Heart right ventricle (tissue), 16 donors: ENCODE data around the gene LRRC17. TPM values are rescaled to one million over a fixed set of nuclear protein-coding genes. Genes with fewer than 3 reads are reported as not detected.

Experiments
- ATAC-seq, 8 donors: fragments of 200-7000 bp; cut with Tn5 transposase; one replicate each; pipeline ENCODE4 v1.9.1; 2020; ENCODE audit warnings: mild to moderate bottlenecking in 8 of 8, moderate library complexity in 8 of 8, moderate number of reproducible peaks in 1 of 8
- DNase-seq, 2 donors: peaks; one replicate each; pipeline ENCODE4 v3.0.0-alpha.2; 2020
- H3K27ac ChIP-seq, 10 donors: fragments of 200-600 bp; sonication (generic) in 2 of 10; one replicate each; pipeline versions ENCODE4 v1.5.0 to v1.8.0; 2020 to 2022; ENCODE audit warnings: mild to moderate bottlenecking in 3 of 10
- H3K27me3 ChIP-seq, 7 donors: fragments of 200-600 bp; one replicate each; pipeline ENCODE4 v1.8.0; 2021 to 2022; ENCODE audit warnings: mild to moderate bottlenecking in 2 of 7
- H3K36me3 ChIP-seq, 9 donors: fragments of 200-600 bp; sonication (generic) in 1 of 9; one replicate each; pipeline versions ENCODE4 v1.5.0 to v1.8.0; 2020 to 2022; ENCODE audit warnings: mild to moderate bottlenecking in 2 of 9
- H3K4me1 ChIP-seq, 9 donors: fragments of 200-600 bp; sonication (generic) in 1 of 9; one replicate each; pipeline versions ENCODE4 v1.5.0 to v1.8.0; 2020 to 2022; ENCODE audit warnings: mild to moderate bottlenecking in 4 of 9
- H3K4me3 ChIP-seq, 10 donors: fragments of 200-600 bp; sonication (generic) in 2 of 10; one replicate each; pipeline versions ENCODE4 v1.5.0 to v1.8.0; 2020 to 2022; ENCODE audit warnings: mild to moderate bottlenecking in 7 of 10, moderate library complexity in 2 of 10
- H3K9me3 ChIP-seq, 11 donors: fragments of 200-600 bp in 10 of 11; sonication (generic) in 2 of 11; one replicate each; pipeline versions ENCODE4 v1.5.0 to v1.8.0; 2013 to 2022; ENCODE audit warnings: mild to moderate bottlenecking in 2 of 11, control low read depth in 1 of 11, moderate library complexity in 1 of 11
- CTCF ChIP-seq, 9 donors: fragments of 200-600 bp; sonication (generic) in 2 of 9; IDR thresholded peaks; one replicate each; pipeline versions ENCODE4 v1.5.0 to v1.8.0; 2021 to 2022; ENCODE audit warnings: antibody characterized with exemption in 9 of 9, mild to moderate bottlenecking in 5 of 9, moderate library complexity in 1 of 9
- WGBS, 2 donors: extraction: QIAGEN DNeasy Blood & Tissue Kit; methylation state at CpG; one replicate each; pipeline ENCODE4 v1.1.7; 2013; ENCODE audit warnings: inconsistent platforms in 1 of 2; 5-methylcytosine and 5-hydroxymethylcytosine counted together
- intact Hi-C, 10 donors: fragments of 100-400 bp; cut with DNase I; formaldehyde crosslinking; loops; one replicate each; pipeline versions ENCODE4 v1.11.1 to v1.14.2; 2022
- polyA plus RNA-seq, 2 donors: library from polyadenylated mRNA; stranded (reverse); fragments of 200-250 nt; gene quantifications; one replicate each; pipeline ENCODE4 v1.2.3, GENCODE V29; 2013
- total RNA-seq, 10 donors: library from RNA; stranded (reverse); fragmentation: NEBNext Ultra II Directional in 3 of 10; extraction: Animal tissue kit (Norgen Biotek cat#: 25700) in 3 of 10; gene quantifications; one replicate each; pipeline versions ENCODE4 v1.2.1 to v1.2.4, GENCODE V29; 2021 to 2023
- donor health status: Arrhythmogenic right ventricular cardiomyopathy.
- donor health status: ischemic (EF 13 %, LVEDD 7.1; RV severe dilation, severe dysfunction).
- donor health status: healthy with polysubstance abuse.
- donor health status: DM: no; HTN: yes; CAD: no.
- donor health status: DM: no; HTN: no; CAD: no.
- donor health status: ischemic (EF 25% LVEDD 6.9; RV normal size, moderate dysfunction).
- donor health status: ischemic (EF 25% LVEDD 5.7; RV mildly dilated, moderate dysfunction).
- donor health status: healthy.
- donor health status: DM: yes; HTN: yes; CAD: no.
- donor health status: Ischemic cardiomyopathy.
- donor health status: ischemic (EF 35%, LVEDD 5.7; RV mildly dilated, moderate dysfunction).
- donor health status: nonischemic (EF 11% LVEDD 7.7; RV severe dilation, severe dysfunction).
- donor health status: DM: yes; HTN: yes; CAD: no.
- donor health status: PGD.
- donor health status: ischemic (EF 29% LVEDD 5.4; RV normal size, mild dysfunction).
- donor health status: nonischemic (EF 23%, LVEDD 6.1; RV moderate dilation, normal function).

The LRRC17 gene
- total and polyA plus RNA-seq, 12 donors = 0.12 to 9.5 (median 2.6) TPM

DNA sequence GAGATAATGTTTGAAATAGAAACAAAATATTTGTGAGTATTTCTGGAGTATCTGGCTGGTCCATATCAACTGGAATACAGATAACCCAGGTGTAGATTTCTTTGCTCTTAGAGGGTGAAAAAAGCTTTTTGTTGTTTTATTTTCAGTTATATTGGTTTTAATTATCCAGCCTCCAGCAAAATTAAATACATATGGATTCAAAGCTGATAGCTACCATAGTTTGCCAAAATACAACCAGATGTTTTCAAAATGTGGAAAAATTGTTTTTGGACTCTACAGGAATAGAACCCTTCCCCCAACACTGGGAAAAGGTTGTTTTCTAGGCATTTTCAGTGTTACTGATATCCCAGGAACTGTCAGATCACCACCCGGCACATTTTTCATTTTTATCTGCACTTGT, 30.1 kb downstream of the LRRC17 start:
- intact Hi-C loops = loop anchor here in 1 of 10 donors (5.0 kb wide), 1 partner anchor 51 kb away; no protein-coding TSS in a partner anchor
- no peak for DNase-seq
- Histone ChIP-seq H3K27me3 (no peaks in the 10 kb centered on the region), H3K4me1 (peaks cover 3 to 41% (median 19%) of the 10 kb centered on the region in 9 donors), H3K9me3 (no peaks in the 10 kb centered on the region), H3K36me3 (peaks cover 0 to 12% (median 0%) of the 10 kb centered on the region in 9 donors), H3K27ac (peak overlapping the region in 3 of 10 donors; percentile 2 to 32 (median 21)), H3K4me3 (no peak overlapping the region)
- ATAC-seq = peak in 1 of 8 donors; percentile 27
- WGBS, 2 donors = 73% methylated on average over 1 of the region's 1 CpG
- TF ChIP-seq CTCF (IDR thresholded peaks at IDR 0.05) = no peak

DNA sequence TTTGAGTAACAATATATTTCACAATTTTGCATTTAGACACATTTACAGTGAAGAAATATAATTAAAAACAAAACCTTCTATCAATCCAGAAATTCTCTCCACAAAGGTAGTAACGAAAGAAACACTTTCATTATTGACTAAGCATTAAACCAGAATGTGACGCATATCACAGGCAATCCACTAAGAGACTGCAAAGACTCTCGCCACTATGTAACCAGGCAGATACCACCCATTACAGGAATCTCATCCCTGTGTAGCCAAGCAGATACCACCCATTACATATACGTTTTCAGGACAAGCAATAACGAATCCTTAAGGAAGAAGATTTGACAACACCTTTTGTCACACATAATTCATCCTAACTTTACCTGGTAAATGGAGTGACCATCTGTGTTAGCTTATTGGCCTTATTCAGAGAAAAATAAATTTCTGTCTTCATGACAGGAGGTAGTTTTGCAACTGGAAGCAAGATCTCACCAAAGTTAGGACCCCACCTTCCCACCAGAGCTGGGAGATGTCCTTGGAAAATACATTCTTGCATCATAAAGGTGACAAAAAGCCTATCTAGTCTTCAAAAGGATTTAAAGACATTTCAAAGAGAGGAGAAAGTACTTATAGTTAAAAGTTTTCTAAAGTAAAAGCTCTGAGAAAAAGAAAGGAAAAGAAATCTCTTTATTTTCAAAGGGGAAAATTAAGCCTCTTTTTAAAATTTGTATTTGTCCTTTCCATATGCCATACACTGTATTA, 30.8 kb downstream of the LRRC17 start:
- intact Hi-C loops = loop anchor here in 1 of 10 donors (5.0 kb wide), 1 partner anchor 51 kb away; no protein-coding TSS in a partner anchor
- no peak overlapping the region for H3K27ac ChIP-seq
- peaks cover 0 to 12% (median 0%) of the 10 kb centered on the region in 9 donors for H3K36me3 ChIP-seq
- ATAC-seq = no peak
- no peaks in the 10 kb centered on the region for H3K9me3 ChIP-seq
- H3K4me1 ChIP-seq = peaks cover 0 to 34% (median 12%) of the 10 kb centered on the region in 9 donors
- no peak for DNase-seq
- no peaks in the 10 kb centered on the region for H3K27me3 ChIP-seq
- no peak overlapping the region for H3K4me3 ChIP-seq
- no peak for TF ChIP-seq CTCF (IDR thresholded peaks at IDR 0.05)
- WGBS, 2 donors = 82 to 85% methylated on average over 5 of the region's 5 CpGs

GRCh38 chr7:102944241-102944640, 31.4 kb downstream of the LRRC17 start:
- H3K9me3 ChIP-seq = no peaks in the 10 kb centered on the region
- H3K27me3 ChIP-seq = no peaks in the 10 kb centered on the region
- DNase-seq (no peak), ATAC-seq (no peak)
- peaks cover 0 to 27% (median 6%) of the 10 kb centered on the region in 9 donors for H3K4me1 ChIP-seq
- intact Hi-C loops = loop anchor here in 1 of 10 donors (5.0 kb wide), 1 partner anchor 52 kb away; no protein-coding TSS in a partner anchor
- no peak for TF ChIP-seq CTCF (IDR thresholded peaks at IDR 0.05)
- no peak overlapping the region for H3K27ac ChIP-seq
- 93 to 95% methylated on average over 4 of the region's 4 CpGs for WGBS, 2 donors
- H3K36me3 ChIP-seq = peaks cover 0 to 12% (median 0%) of the 10 kb centered on the region in 9 donors
- H3K4me3 ChIP-seq = no peak overlapping the region

DNA sequence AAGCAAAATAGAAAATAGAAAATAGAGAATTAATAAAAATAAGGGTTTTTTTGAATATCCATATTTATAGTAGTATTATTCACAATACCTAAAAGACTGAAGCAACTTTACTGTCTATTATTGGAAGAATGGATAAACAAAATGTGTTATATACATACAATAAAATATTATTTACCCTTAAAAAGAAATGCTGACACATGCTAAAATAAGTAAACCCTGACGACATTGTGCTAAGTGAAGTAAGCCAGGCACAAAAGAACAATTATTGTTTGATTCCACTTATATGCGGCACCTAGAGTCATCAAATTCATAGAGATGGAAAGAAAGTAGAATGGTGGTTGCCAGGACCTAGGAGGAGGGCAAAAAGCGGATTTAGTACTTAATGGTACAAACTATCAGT, 39.0 kb downstream of the LRRC17 start:
- intact Hi-C loops = no loop called here
- Histone ChIP-seq H3K27me3 (no peaks in the 10 kb centered on the region), H3K4me1 (peaks cover 0 to 7% (median 0%) of the 10 kb centered on the region in 9 donors), H3K27ac (no peak overlapping the region), H3K9me3 (peaks cover 0 to 33% (median 0%) of the 10 kb centered on the region in 11 donors), H3K36me3 (no peaks in the 10 kb centered on the region), H3K4me3 (no peak overlapping the region)
- DNase-seq = no peak
- no peak for TF ChIP-seq CTCF (IDR thresholded peaks at IDR 0.05)
- no peak for ATAC-seq
- 97 to 98% methylated on average over 3 of the region's 3 CpGs for WGBS, 2 donors
